Activated gamma-delta T cell treated with anti-CD3 and anti-CD28 coated beads, Interleukin-2, amount 50 U/mL, for 16 hours (primary cell): Measurements from ENCODE around the gene ABL1.

Source experiments
- DNase-seq: peaks from one replicate; pipeline ENCODE4 v3.0.0-alpha.2; 2020; ENCODE audit warnings: low read depth

The ABL1 gene

GRCh38 chr9:130890870-130891687 lies 56.0 kb downstream of the ABL1 start:
- no peak for DNase-seq

DNA sequence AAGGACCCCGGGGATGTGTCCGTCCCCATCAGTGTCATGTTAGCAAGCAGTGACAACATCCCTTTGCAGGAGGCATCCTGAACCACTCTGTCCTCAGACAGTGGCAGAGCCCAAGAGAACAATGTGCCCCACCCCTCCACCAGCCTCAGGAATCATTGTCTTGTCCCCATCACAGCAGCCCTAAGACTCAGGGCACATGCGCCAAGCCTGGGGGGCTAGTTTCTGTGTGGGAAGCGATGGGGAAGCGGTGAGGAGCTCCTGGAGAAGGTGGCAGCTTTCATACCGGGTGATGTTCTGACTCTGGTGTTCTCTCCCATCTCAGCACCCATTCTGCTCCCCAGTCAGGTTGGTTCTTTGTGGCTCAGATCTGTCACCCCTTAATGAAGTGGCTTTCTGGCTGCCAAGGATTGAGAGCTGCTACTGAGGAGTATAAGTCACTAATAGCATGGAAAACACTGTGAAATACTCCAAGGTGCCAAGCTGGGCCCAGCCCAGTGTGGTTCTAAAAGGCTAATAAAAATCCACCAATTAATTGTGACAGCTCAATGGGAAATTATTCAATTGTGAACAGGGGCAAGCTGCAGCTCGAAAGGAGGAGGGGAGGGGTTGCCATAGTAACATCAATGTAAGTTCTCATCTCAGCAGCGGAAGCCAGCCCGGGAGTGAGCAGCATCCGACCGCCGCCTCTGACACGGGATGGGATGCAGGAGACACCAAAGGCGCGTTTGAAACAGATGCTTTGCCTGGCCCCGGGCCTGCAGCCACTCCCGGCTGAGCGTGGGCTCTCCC lies 56.8 kb downstream of the ABL1 start:
- DNase-seq, result no peak

DNA sequence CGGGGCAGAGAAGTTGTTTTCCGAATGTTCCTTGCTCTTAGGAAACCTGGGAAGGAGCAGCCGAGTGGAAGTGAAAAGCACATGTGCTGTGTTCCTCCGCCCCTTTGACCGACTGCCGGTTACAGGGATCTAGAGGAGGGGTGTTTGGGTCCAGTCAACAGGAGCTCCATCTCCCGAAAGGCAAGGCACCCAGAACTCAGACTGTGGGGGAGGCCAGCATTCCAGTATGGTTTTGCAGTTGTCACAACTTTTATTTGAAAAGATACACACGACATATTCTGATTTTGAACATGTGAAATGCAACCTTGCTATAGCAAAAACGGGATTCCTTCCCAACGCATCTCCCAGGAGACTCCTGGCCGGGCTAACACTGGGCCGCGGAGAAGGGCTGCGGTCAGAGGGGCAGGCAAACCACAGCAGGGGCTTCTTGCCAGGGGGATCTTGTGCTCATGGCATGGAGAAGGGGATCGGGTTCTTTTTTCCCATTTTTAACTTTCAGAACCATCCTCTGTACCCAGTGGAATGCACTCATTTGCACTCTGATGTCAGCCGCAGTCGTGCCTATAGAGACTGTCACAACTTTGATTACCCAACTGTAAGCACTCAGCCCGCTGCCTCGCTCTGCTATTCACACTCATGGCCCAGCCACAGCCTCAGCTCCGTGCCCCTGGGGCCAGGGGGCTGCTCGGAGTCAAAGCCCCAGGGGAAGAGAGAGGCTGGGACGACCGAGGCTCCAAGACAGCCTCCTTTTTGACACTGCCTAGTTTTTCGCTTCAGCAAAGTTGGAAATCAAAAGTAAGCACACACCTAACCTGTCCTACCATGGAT lies 57.6 kb downstream of the ABL1 start:
- no peak for DNase-seq

DNA sequence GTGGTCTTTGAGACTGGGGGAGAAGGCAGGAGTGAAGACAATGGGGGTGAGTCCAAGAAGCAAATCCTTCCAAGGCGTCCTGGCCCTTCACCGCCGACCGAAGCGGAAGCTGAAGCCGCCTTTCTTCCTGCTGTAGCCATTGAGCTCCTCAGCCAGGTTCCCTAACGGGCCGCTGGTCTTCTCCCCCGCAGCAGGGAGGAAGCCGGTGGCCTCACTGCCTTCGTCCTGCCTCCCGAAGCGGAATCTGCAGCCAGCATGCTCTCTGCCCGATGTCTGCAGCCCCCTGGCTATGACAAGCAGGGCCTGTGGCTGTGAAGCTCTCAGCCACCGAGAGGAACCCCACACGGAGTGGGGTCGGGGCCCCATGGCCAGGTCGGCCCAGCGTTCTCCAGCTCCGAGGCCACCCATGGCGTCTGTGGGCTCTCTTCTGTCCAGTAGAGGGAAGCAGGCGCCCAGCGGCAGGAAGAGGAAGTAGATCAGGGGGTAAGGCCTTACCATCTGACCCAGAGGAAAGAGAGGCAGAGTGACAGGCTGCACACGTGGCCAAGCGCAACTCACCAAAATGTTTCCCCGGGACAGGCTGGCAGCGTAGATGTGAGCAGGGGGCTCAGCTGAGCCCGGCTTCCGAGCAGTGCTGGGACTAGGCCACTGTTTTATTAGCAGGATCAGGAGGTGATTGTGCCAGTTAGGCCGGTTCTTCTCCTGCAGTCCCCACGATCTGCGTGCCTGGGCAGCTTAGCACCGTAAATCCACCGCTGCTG lies 58.5 kb downstream of the ABL1 start:
- no peak for DNase-seq

- DNase-seq, result no peak
Measured at GRCh38 chr9:130894546-130894945, 59.5 kb downstream of the ABL1 start.

- DNase-seq, result no peak
Measured at GRCh38 chr9:130895038-130895437, 60.0 kb downstream of the ABL1 start.

GRCh38 chr9:130895481-130896232 lies 60.6 kb downstream of the ABL1 start:
- no peak for DNase-seq

DNA sequence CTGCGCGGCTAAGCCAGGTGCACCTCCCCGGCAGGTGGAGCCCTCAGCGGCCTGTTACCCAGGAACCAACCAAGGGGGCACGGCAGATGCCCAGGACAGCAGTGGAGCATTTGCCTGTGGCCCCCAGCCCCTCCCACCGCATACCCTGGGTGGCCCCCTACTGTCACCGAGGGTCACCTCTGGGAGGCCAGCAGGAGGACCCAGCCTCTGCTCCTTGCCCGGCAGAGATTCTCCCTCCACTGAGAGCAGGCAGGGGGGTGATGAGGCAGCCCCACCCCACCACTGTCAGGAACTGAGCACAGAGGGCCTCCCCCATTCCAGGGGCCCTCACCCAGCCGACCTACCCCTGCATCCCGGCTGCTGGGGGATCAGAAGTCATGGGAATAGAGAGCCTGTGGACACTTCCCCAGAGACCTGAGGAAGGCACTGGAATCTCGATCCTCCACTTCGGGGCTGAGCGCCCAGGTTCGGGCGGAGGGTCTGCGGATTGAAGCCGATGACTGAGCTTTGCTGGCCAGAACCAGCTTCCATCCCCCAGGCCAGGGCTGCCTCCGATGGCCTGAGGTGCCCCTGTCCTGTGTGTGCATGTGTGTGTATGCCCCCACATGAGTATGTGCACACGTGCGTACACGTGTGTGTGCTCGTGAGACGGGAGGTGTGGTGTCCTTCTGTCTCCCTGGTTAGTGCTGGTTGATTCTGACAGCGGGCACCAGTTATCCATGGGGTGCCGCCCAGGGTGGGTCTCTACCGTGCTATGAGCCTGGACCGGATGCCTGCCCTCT lies 61.4 kb downstream of the ABL1 start, which contains the start of gene QRFP:
TSS of gene QRFP (minus strand) at position 580 of the 782 bp plus-strand sequence. CDS start 2,974 bp downstream, outside the sequence.
- DNase-seq, result no peak

- no peak for DNase-seq
Measured at GRCh38 chr9:130897105-130897751, 62.2 kb downstream of the ABL1 start.

DNA sequence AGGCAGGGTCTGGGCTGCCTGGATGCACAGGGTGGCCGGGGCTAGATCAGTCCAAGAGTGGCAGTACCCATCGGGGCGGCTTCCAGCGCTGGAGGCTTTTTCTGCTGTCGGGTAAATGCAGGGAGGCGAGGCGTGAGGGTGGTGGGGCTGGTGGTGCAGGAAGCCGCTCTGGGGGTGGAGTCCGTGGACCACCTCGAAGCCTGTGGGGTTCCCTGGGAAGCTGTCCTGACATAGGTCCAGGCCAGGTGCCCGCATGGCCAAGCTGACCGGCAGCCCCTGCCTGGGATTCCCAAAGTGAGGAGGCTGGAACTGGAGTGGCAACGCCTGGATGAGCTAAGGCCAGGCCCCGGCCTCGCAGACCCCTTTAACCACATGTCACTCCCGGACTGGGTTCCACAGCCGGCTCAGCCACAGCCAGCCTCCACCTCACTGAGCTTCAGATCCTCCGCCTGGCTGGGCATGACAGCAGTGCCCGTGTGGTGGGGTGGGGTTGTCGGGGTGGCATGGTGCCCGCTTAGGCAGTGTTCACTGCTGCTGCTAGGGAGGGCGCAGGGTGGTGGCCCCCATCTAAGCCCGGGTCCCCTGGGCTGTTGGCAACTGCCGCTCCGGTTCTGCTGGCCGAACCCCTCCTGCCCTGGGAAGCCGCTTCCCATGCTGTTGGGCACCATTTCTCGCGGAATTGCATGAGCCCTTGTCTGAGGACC lies 62.9 kb downstream of the ABL1 start:
- no peak for DNase-seq

GRCh38 chr9:130898552-130898852 lies 63.4 kb downstream of the ABL1 start:
- no peak for DNase-seq

GRCh38 chr9:130899051-130899748 lies 64.1 kb downstream of the ABL1 start:
- no peak for DNase-seq

DNA sequence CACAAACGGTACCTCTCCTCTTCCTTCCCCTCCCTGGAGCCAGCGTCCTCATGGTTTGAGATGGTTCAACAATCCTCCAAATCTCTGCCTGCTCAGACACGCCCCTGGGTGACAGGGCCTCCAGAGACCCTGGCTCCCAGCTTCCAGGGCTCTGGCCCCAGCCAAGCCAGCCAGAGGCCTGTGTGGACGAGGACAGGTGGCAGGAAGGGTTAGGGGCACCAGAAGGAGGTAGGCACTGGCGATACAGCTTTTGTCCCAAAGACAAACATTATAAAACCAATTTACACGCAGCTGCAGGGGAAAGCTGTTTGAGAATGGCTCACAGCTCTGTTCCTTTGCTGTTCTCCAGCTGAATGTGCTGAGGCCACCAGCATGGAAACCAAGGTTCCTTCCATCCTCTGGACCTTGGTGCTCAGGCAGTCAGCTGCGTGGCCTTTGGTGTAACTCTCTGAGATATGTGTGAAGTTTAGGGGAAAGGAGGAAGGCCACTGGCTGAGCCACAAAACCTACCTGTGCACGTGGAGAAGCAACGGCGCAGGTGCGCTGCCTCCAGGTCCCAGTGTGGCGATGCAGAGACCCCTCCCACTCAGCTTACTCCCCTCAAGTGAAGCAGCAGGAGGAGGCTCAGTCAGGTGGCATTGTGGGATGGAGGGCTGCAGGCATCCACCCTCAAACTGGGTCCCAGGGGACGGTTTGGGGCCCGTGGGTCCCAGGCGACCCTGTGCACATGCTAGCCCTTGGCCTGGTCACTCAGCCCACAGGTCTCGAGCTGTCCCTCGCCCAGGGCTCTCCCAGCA lies 65.8 kb downstream of the ABL1 start:
- no peak for DNase-seq

GRCh38 chr9:130901498-130902203 lies 66.6 kb downstream of the ABL1 start:
- DNase-seq, result no peak

GRCh38 chr9:130902204-130903185 lies 67.4 kb downstream of the ABL1 start:
- no peak for DNase-seq
